ENCODE results near the gene BZW2.

BZW2 gene

DNA sequence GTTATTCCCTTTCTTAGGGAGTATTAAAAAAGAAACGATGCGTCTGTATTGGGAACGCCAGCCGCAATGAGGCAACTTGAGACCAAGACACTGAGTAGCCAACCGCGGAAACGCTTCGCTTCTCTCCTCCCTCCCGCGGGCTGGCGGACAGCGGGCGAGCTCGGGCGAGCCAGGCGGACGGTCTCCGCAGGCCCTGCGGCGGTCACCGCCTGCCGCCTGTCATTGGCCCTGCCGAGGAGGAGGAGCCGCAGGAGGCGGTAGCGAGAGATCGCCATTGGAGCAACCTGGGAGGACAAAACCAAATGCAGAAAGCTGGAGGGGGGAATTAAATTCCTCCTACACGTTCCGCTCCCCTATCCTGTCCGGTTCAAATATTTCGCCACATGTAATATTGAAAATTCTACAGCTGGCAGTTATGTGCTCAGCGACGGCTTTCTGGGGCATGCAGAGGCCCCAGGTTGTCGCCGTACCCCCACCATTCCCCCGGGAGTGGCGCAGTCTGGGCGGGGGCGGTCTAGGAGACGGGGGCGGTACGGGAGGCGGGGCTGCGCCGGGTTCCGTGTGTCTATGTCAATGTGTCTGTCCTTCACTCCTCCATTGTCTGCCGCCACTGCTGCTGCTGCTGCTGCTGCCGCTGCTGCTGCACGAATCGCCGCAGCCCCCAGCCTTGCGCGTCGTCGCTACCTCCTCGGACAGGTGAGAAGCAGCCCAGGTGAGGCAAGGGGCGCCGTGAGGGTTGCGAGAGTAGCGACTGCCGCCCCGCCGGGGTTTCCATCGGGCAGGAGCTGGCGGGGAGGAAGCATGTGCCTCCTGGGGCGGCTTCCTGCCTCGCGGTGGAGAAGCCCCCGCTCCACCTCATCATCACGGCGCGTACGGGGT is at the start of gene BZW2, which contains the start of gene ANKMY2:
TSS of gene BZW2 (plus strand) at position 589 of the 879 bp plus-strand sequence. CDS start 19,263 bp downstream, outside the sequence.
TSS of gene ANKMY2 (minus strand) at position 162 of the 879 bp plus-strand sequence. CDS start 181 bp downstream, outside the sequence.
- DNase-seq = peak; percentile 99

DNA sequence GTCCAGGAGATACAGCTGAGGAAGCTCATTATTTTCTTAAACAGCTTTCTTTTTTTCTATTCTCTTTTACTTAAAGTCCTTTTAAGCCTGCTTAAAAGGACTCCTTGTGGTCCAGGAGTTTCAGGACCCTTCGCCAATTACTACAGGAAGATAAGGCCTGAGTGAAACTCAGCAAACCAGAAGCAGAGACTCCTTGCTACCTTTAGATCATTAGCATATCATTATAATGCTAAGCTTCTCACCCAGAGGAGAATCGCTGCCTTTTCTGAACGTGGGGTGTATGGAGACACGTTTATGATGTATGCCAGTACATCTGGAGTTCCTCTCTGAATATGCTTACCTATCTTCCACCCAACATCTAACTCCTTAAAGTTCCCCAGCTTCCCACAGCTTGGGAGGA is 48.0 kb upstream of the BZW2 start:
- DNase-seq = no peak

DNA sequence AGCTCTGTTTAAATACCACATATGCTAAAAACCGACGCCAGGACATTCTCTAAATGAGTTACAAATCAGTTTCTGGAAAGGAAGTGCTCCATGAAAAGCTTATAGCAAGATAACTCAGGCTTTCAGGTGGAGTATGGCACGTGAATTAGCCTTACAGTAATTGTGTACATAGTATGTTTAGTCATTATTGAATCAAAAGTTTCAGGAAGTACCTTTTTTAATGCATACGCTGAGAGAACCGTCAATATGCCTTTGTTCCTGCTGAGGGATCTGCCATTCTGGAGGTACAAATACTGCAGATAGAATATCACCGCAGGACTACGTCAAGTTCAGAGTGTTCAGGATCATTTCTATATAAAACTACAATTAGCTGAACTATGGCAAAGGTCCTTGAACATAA is 46.1 kb upstream of the BZW2 start:
- DNase-seq = no peak

DNA sequence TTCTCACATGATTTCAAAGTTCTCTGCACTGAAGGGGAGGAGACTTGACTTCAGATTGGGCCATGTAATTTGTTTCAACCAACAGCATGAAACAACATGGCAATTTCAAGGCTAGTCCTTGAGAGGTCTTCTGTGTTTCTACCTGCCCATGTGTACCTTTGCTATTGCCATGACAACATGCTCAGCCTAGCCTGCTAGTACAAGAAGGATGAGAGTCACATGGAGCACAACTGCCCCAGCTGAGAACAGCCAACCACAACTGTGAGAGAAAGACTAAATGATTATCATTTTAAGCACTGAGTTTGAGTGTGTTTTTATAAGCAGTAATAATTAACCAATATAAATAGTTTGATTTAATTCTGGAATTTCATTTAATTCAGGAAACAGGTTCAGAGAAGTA is 42.3 kb upstream of the BZW2 start:
- no peak for DNase-seq

DNA sequence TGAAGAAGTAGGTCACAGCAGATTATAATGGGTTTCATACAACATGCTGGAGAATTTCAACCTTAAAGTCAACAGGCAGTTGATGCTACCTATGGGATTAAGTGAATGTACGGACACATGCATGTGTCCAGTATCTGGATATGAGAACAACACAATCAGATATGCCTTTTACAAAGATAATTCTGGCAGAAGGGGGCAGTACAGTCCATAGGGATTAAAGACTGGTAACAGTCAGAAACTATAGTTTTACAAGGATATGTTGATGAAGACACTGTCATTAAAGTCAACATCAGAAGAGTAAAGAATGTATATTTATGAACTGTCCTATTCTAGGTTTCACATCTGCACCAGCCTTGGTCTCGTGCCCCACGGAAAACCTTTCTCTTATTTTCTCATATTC is 41.9 kb upstream of the BZW2 start:
- no peak for DNase-seq

DNA sequence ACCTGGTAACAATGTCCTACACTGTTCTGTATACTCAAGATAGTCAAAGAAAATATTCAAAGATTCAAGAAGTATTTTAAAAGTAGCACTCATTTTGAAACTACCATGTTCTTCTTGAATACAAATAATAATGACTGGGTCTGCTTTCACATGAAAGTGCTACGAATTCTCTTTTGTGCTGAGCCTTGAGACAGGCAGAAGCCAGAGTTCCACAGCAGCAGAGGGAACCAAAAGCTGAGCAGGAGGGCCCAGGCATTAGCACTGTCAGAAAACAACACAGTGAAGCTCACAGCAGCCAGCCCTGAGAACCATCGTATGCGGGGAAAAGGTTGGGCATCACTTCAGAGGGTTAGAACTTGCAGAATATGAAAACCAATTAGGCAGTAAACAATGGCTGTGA is 39.3 kb upstream of the BZW2 start:
- DNase-seq = no peak

DNA sequence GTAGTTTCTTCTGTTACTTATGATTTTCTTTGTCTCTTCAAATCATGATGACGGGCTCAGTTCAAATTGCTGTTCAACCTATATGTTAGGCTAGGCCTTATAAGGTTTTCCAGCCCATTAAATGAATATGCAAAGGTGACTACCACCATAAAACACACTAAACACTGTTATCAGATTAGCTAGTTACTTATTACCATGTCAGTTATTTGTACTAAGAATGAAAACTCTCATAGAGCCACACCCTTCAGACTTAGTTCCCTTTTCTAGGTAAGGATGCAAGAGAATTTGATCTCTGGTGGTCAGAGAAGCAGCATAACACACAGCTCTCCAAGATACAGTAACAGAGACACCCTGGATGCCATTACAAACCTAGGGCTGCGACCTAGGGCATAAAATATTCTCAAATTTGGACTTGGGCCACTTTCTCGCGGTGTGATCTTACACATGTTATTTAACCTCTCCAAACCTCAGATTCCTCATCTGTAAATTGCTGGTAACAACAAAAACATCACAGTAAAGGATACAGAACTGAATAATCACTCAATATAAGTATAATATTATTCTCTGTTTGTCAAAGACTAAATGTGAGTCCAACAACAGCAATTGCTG is 36.0 kb upstream of the BZW2 start:
- no peak for DNase-seq

DNA sequence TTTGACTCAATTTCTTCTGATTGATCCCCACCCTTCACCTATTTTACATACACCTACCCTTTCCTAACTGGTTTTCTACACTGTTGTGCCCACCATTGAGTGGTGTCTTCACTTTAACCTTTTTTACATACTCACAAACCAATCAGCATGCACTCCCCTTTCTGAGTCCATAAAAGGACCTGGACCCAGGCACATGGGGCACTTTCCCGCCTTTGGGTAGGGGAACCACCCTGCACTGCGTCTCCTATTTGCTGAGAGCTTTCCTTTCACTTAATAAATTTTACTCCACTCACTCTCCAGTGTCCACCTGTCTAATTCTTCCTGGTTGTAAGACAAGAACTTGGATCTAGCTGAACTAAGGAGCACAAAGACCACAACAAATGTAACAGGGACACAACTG is 34.3 kb upstream of the BZW2 start:
- no peak for DNase-seq

DNA sequence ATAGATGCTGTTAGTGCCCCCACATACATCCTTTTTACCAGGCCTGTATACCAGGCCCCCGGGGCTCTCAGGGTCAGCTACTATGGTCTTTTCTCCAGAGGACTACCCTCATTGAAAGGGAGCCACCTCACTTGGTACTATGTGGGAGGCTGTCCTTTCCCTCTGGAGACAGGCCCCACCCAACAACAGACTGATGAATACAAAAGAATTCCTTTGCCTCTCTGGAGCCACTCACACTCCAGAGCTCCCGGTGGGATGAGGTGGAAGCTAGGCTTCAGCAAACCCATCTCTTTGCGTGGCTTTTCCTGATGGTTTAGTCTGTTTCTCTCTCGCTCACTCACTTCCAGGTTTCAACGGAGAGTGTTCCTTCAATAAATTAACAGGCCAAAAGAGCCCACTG is 30.8 kb upstream of the BZW2 start:
- DNase-seq = no peak

DNA sequence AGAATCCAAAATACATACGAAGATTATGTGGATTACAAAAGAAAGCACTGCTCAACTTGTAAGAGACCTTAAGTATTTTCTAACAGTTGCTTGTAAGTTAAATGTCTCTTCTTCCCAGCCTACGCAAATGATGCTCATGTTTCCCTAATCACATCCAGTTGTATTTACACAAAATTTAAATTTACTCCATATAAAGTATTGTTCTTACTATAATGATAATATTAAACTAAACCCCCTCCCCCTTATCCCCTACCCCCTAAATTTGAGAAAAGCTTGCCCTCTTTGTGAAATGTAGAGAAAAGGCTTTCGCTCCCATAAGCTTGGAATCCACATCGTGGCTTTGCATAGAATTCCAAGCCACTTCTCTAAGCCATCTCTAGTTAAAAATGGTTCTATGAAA is 29.9 kb upstream of the BZW2 start:
- no peak for DNase-seq

DNA sequence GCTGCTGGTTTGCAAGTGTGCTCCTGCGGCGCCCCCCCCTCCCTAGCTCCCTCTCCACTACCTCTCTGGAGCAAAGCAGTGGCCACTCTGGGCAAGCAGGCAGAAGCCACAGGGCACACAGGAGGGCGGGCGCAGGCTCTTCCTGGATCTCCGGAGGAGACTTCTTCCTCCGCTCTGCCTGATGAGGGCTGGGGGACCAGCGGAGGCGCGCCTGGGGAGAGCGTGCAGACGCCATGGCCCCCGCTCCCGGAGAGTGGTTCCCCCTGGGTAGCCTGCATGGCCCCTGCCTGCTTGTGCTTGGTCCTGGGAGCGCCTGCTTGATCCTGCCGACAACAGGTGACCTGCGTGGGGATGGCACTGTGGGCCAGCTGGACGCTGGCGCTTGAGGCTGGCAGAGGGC is 29.4 kb upstream of the BZW2 start:
- no peak for DNase-seq

DNA sequence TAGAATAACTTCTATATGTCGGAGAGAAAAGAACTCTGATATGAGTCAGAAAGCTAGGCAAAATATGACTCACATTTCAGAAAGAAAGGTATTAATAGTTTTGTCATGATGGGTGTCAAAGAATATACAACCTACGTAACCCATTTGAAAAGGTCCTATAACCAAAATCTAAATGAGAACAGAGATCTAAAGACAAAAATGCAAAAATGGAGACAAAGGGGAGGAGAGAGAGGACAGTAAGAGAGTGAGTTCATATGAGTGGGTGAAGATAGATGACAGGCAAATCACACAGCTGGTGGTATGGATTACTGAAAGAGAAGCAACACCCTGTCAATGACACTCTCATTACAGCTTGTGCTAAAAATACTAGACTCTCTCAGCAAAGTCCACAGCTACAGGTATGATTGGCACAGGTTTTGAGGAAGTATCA is 26.0 kb upstream of the BZW2 start:
- no peak for DNase-seq

DNA sequence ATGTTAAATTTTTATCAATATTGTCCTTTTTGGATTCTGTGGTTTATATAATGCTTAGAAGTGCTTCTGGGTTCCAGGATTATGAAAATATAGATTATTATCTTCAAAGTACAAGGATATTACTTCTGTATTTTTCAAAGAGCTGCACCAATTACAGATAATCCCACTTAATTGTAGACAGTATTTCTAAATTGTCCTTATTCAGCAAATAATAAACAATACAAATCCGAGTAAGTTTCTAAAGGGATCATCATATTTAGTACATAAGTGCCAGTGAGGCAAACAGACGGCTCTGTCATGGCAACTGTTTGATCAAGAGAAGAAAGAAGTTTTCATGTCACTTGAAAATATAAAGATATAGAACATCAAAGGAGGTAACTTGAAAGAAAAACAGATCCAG is 19.6 kb upstream of the BZW2 start:
- no peak for DNase-seq

DNA sequence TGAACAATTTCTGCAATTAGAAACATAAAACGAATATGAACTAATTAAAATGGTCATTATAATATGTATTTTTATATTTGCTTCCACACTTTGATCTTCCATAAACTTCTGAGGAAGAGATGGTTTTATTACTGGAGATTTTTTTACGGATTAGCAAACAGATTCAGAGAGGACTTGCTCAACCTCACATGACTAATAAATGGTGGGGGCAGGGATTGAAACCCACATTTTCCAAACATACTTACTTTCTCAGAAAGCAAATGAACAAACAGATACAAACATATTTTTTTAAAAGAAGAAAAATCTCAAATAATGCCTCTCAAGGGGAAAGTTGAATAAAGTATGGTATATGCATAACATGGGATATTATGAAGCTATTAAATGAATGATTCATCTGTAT is 18.7 kb upstream of the BZW2 start:
- no peak for DNase-seq

DNA sequence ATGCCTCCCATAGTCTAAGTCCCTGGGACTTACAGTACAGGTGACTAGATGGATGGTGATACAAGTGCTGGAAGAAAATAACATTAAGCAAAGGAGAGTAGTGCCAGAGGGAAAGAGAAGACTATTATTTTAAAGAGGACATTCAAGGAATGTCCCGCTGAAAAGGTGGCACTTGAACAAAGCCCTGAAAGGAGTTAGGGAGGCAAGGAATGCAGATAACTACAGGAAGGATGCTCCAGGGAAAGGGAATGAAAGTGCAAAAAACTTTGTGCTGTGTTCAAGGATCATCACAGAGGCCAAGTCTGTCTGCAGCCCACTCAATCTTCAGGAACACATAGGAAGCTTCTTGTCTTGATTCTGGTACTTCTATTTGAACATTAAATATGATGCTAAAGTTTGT is 15.3 kb upstream of the BZW2 start:
- DNase-seq = no peak

DNA sequence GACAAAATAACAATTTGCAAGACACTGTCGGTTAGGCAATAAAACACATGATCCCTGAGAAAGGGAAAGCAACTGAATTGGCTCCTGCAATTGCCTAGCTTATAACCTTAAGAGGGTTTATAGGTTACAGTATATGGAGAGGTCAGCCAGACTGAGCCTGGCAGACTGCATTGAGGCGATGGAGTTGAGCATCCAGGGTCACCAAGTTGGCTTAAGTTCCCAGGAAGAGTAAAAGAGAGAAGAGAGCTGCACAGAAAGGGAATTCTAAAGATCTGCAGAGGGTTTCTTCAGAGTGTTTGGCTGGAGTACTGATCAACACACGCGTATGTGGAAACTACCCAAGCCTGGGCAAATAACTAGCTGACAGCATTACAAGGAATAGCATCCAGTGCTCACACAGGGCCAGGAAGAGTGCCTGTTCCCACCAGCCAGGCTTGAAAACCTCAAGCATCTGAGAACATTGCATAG is 11.7 kb upstream of the BZW2 start:
- DNase-seq = no peak

DNA sequence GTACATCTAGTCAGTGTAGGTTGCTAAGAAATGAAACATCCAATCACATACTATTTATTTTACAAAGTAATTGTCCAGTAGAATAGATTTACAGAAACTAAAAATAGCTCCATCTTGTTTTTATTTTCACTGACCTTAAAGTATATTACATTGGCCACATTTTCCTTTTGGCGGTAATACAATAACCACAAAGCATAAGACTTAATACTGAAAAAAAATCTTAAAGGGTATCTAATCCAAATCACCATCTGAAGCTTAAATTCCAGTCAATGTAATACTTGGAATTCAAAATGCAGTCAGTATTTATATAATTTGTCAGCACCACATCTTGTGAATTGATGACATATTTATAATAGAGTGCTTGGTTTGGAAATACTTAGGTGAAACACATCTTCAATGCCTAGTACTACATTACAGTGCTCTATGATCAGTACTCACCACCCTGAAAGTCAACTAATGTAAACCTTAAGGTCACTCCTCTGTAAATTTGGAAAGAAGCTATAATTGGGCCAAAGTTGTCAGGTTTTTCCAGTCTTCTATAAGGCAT is 9.4 kb upstream of the BZW2 start:
- DNase-seq = no peak

DNA sequence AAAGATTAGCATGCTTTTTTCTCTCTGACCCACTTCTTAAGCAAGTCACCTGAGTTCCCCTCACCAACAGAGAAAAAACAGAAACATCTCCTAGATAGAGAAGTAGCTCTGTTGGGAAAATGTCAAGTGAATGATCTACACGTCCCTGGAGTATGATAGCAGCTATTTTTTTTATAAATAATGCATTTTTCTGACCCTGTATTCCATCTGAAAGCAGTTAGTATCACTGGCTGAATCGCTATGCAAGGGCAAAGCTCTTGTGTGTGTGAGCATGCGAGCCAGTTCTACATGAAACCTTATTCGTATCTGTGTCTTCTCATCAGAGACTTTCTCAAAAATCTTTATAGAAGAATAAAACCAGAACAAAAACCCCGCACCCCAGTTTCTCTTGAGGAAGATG is 8.6 kb upstream of the BZW2 start:
- DNase-seq = no peak

DNA sequence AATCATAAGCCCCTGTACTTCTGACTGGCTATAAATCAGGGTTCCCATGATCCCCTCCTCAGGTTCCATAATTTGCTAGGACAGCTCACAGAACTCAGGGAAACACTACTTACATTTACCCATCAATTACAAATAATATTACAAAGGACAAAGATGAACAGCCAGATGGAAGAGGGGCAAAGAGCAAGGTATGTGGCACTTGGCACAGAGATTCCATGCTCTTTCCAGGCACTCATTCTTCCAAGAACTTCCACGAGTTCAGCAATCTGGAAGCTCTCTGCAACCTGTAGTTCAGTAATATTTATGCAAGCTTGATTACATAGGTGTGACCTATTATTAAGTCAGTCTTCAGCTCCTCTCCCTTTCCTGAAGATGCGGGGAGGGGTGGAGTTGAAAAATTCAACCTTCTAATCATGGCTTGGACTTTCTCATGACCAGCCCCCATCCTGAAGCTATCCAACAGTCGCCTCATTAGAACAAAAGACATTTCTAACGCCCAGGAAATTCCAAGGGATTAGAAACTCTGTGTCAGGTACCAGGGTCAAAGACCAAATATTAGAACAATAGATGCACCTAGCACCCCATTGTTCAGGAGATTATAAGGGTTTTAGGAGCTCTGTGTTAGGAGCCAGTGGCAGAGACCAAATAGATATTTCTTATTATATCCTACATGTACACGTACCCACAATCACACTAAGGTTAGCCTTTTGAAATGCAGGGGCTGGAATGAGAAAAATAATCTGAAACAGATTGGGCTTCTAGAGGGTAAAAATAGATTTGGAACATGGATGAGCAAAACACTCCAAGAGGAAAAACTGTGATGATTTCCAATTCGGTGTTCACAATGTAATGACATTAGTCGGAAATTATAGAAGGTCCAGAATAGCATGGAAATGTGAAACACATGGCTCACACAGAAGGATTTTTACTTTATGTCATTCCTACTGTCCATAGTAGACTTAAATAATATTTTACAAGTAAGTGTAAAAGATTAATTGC is 7.4 kb upstream of the BZW2 start:
- DNase-seq = no peak

DNA sequence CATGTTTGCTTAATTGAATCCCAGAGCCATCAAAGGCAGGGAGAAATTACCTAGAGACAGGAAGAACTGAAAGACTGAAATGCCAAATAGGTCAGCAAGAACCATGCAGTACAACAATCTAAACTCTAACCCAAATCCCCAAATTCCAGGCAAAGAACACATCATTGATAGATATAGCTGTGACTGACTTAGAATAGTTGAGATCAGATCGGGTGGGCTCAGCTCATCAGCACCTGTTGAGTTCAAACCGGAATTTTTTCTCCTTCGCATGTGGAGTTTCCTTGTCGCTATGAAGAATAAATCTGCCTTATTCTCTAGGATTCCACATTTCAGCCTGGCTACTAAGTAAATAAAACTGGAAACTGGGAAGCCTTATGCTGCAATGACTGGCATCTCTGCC is 1.8 kb upstream of the BZW2 start:
- DNase-seq = peak; percentile 16

DNA sequence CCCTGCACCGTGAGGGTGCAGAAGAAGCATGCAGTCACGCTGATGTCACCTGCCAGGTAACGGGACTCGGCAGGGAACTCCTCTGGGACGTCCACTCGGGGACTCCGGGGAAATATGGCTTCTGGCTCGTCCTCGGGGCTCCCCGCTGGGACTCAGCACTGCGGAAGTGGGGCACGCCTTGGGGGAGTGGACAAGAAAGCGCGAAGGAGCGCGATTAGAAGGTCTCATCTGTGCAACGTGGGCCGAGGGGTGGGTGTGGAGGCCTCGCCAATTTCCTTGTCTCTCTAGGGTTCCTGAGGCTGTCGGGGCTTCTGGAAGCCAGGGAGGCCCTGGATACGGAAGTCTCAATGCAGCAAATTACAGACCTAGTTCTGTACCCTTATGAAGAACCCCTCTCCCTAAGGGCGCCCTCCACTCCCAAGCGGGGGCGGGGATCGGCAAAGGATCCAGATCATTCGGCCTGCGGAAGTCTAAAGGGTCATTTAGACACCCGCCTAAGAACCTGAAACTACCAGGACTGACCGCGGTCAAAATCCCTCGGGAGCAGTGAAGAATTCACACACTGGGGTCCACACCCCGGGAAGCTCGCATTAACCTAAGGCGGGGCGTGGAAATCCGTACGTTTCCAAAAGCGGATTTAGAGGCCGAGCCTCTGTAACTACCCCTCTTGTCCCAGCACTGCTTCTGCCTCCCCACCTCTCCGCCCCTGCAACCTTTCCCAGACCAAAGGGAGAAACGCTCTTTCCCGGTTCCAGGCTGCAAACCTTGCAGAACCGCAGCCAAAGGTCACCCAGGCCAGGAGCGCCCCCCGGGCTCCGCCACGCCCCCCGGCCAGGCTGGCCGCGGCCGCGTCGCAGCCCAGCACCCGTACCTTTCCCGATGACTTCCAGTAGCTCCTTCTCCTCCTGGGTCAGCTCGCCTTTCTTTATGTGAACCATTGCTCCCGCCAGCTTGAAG is 1.1 kb upstream of the BZW2 start:
- DNase-seq = no peak

Data from retina (tissue), 1 donor.